Measurements from ENCODE around the gene TREM2. TPM values are rescaled to one million over a fixed set of nuclear protein-coding genes. Genes with fewer than 3 reads are reported as not detected.

The TREM2 gene
- total RNA-seq: not detected in 2 replicates

GRCh38 chr6:41162687-41163418, at the start of gene TREM2:
TSS of gene TREM2 (minus strand) at chr6:41163116. CDS start at chr6:41163082, 34 bp downstream.

GRCh38 chr6:41200901-41201763, 38.2 kb upstream of the TREM2 start, which contains the start of gene TREML2:
TSS of gene TREML2 (minus strand) at chr6:41201149. CDS start at chr6:41201008, 141 bp downstream.

GRCh38 chr6:41153992-41154625, 8.8 kb downstream of the TREM2 start, which contains the start of gene TREML1:
TSS of gene TREML1 (minus strand) at chr6:41154347. CDS start at chr6:41154288, 59 bp downstream.

Other genes starting within 250 kb of the TREM2 start
- 1.1 and 22.1 TPM in 2 replicates for gene UNC5CL, start 123.9 kb downstream of the TREM2 start, total RNA-seq
- 0.51 TPM in 1 of 2 replicates, not detected in the other for gene TSPO2, start 120.6 kb downstream of the TREM2 start, total RNA-seq
- not detected in 2 replicates for gene APOBEC2, start 109.9 kb downstream of the TREM2 start, total RNA-seq
- 7.3 and 10.4 TPM in 2 replicates for gene OARD1, start 90.8 kb downstream of the TREM2 start, total RNA-seq
- 14.5 and 22.9 TPM in 2 replicates for gene NFYA, start 90.1 kb downstream of the TREM2 start, total RNA-seq
- gene TREML1, start 8.8 kb downstream of the TREM2 start, total RNA-seq: not detected in 2 replicates
- not detected in 2 replicates for gene TREML2, start 38.0 kb upstream of the TREM2 start, total RNA-seq
- not detected in 2 replicates for gene TREML4, start 65.2 kb upstream of the TREM2 start, total RNA-seq
- gene TREM1, start 123.6 kb upstream of the TREM2 start, total RNA-seq: not detected in 2 replicates
- not detected in 2 replicates for gene NCR2, start 172.5 kb upstream of the TREM2 start, total RNA-seq